ENCODE data around the gene AP4E1. TPM values are rescaled to one million over a fixed set of nuclear protein-coding genes. Genes with fewer than 3 reads are reported as not detected.
"Not testable (repeated sequence)": the region's sequence is repeated elsewhere in the genome, so short reads cannot be mapped to it uniquely, and the experiment has no call there.

Gene AP4E1
- polyA plus RNA-seq (2014; cell fraction: cytosol; rRNA removed), result 10.1 and 12.5 TPM in 2 replicates
- 4.0 and 4.2 TPM in 2 replicates for polyA plus RNA-seq (2014; cell fraction: nucleus; rRNA removed)

DNA sequence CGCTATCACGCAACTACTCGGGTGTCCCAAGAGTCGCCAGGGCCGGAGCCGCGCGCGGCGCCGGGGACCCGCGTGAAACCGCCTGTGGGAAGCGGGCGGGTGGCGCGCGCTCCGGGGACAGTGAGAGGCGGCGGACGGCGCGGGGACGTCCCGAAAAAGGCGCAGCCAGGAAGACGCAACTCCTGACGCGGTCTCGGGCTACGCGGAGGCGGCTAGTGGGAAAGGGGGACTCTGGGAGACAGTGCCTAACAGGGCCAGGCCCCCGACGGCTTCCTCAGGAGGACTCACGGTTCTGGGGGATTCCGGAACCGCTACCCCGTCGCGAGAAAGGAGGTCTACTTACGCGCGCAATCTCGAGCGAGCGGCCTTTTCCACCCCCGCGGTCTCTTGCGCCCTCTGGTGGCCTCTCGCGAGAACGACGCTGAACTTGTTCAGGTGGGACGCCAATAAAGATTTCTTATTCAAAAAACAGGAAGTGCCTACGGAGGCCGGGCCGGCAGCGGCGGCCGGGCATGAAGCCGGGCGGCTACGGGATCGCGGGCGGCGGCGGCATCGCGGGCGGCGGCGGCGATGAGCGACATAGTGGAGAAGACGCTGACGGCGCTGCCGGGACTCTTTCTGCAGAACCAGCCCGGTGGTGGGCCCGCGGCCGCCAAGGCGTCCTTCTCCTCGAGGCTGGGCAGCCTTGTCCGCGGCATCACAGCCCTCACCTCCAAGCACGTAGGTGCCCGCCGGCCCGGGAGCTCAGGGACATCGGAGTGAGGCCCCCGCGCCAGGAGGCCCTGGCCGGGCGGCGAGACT lies at the start of gene AP4E1:
Gene AP4E1 (plus strand): TSS at position 475 of the 801 bp plus-strand sequence. CDS start 96 bp downstream, at position 571.
- DNase-seq (ENCODE audit: low spot score), result peak; percentile 90

- no peak for DNase-seq (ENCODE audit: low spot score)
Observed at GRCh38 chr15:50860824-50861223, 47.7 kb upstream of the AP4E1 start.

DNA sequence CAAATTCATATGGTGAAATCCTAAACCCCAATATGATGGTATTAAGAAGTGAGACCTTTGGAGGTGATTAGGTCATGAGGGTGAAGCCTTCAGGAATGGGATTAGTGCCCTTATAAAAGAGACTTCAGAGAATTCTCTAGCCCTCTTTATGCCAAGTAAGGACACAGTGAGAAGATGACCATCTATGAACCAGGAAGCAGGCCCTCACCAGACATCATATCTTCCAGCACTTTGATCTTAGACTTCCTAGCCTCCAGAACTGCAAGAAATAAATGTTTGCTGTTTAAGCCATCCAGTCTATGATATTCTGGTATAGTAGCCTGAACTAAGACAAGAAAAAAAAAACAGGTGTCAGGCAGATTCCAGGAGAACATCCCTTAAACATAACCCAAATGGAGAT lies 45.9 kb upstream of the AP4E1 start:
- DNase-seq (ENCODE audit: low spot score), result no peak

DNA sequence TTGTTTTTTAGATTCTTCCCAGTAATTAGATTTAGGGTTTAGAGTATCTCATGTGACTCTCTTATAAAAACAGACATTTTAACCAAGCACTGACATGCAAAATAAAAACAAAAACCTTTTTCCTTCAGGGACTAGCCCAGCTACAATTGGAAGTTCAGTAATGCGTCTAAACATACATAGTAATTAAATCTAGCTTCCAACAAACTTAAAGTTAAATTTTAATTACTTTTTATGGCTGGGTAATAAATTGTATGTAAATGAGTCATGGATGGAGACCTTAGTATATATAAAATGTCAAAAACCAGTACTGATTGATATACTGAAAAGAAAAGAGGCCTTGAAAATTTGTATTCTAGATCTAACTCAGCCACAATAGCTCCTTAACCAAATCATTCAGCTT lies 43.6 kb upstream of the AP4E1 start:
- no peak for DNase-seq (ENCODE audit: low spot score)

- no peak for DNase-seq (ENCODE audit: low spot score)
Observed at GRCh38 chr15:50865515-50866353, 42.7 kb upstream of the AP4E1 start.

DNA sequence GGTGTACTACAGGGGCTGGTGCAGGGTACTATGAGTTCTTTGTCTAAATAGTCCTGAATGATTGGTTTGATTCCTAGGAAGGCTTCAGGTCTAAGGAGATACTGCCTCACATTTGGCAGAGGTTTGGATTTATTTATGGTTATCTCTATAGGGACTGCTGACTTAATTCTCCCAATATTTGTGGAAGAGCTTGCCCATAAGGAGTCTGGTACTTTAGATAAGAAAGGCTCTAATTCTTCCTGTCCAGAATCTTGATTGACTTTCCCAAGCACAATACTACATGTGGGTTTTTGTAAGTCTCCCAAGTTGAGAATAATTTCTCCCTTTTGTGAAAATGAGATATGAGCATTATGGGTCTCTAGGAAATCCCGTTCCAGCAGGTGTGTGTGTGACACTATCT lies 36.7 kb upstream of the AP4E1 start:
- no peak for DNase-seq (ENCODE audit: low spot score)

DNA sequence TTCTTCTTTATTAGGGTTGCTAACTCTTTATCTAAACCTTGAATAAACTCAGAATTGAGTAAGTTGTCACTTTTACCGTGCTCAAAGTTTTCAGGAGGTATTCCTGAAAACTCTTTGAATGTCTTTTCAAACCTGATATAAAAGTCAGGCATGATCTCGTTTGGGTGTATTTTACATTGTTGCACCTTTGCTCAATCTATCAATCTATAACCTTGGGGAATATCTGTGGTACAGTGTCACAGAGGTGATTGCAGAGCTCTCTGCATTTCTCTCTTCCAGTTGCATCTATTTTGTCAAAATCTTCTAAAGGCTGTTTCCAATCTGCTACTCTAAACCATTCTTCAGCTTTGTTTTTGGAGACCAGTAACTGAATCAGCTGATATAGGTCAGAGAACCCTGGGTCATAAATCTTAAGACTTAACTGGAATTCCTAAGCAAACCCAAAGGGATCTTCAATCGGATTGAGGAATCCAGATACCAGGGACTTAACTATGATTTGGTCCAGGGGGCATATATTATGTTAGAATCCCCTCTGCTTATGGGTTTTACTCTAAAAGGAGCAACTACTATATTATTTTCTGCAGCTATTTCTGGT lies 35.6 kb upstream of the AP4E1 start:
- DNase-seq (ENCODE audit: low spot score), result no peak

DNA sequence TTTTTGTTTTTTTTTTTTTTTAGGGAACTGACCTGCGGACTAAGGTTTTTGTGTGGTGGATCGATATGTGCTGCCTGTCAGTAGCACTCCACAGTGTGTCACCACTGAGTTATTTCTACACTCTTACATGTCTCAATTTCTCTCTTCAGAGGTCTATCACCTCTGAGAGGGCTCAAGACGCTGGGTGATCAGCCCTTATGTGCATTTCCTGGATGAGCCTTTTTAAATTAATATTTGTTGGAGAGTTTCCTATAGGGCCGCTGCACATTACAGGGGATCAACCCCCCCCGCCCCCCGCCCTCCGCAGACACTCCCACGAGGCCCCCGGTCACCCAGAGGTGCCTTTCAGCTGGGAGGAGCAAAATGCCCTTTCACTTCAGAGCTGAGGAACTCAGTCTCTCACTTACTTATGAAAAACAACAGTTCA lies 34.5 kb upstream of the AP4E1 start:
- DNase-seq (ENCODE audit: low spot score), result no peak

- not testable (repeated sequence) for DNase-seq (ENCODE audit: low spot score)
Observed at GRCh38 chr15:50875238-50875637, 33.2 kb upstream of the AP4E1 start.

DNA sequence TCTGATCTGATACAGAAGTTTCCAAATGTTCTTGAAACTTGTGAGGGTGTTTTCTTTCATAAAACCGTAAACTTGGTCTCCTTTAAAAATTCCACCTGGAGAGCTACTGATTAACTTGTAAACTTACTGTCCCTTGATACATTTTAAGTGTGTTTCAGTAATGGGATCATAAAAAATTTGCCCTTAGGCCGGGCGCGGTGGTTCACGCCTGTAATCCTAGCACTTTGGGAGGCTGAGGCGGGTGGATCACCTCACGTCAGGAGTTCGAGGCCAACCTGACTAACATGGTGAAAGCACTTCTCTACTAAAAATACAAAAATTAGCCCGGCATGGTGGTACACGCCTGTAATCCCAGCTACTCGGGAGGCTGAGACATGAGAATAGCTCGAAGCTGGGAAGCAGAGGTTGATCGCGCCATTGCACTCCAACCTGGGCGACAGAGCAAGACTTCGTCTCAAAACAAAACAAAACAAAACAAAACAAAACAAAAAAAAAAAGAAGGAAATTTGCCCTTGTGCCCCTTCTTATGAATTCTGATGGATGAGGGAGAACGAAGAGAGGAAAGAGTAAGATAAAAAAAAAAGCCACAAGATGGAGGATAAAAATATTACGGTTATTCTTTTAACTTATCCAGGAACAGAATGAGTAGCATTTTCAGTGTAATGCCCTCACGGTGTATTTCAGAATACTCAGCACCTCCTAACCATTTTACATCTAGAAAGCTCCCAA lies 32.1 kb upstream of the AP4E1 start:
- no peak for DNase-seq (ENCODE audit: low spot score)

- DNase-seq (ENCODE audit: low spot score), result peak; percentile 74
Observed at GRCh38 chr15:50876989-50877360, 31.5 kb upstream of the AP4E1 start.

DNA sequence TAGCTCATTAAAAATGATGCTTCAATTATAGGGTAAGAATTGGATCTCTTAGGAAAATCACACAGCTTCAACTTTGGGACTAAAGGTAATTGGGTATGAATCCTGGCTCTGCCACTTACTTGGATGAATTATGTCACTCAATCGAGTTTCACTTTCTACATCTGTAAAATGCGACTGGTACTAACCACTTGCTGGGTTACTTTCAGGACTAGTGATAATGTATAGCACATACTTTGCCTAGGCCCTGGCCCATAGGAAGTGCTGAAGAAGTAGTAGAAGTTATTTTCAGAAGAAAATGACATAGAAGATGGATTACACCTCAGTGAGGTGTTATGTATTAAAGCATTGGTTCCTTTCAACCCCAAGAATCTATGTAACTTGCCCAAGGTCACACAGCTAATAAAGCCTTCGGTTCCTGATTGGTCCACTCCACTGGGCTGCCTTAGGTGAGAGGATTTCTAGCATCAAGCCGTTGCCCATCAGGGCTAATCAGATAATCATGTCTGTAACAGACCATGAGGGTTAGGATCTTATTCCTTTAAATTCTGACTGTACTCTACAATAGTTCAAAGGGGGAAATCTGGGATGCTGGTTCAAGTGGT lies 29.4 kb upstream of the AP4E1 start:
- no peak for DNase-seq (ENCODE audit: low spot score)

GRCh38 chr15:50880206-50880605 lies 28.3 kb upstream of the AP4E1 start:
- no peak for DNase-seq (ENCODE audit: low spot score)

DNA sequence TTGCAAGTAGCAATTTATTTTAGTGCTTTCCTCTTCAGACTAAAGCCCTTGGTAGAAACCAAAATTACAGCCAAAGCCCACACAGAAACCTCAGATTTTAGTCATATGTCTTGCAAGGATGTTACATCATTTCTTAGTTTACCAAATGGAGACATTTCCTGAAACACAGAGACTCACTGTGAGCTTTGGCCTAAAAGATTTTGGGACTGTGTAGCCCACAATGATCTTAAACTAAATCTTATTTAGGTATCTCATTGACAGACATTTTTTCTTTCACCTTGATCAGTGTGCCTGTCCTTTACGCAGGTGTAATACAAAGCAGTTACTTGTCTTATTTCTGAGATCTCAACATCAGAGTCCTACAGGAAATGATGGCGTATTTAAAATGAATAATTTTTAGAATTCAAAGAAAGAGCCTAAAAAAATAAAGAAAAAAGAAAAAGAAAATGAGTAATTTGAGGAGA lies 27.8 kb upstream of the AP4E1 start:
- no peak for DNase-seq (ENCODE audit: low spot score)

DNA sequence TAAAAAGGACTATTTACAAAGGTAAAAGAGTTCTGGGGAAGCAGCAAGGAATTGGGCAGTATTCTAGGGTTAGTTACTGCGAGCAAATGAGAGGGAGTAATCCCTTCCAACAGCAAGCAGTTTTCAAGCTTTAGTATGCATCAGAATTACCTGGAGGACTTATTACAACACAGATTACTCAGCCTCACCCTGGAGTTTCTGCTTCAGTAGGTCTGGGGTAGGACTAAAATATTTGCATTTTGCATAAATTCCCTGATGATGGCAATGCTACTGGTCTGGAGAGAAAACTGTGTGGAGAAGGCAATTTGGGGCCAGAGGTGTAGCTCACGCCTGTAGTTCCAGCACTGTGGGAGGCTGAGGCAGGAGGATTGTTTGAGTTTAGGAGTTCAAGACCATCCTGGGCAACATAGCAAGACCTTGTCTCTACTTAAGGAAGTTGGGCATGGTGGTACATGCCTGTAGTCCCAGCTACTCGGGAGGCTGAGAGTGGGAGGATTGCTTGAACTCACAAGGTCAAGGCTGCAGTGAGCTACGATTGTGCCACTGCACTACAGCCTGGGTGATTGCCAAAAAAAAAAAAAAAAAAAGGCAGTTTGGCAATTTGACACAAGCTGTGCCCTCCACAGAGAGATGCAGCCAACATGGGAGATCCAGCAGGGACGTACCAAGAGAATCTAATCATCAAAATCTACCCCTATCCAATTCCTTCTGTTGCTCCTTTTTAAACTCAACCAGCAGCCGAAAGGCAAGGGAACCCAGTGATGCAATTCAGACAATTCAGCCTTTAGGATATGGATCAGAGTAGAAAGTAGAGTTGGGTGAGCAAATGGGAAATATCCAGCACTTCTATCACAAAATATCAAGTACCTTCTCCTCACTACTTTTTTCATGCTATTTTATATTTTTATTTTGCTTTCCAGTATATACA lies 27.1 kb upstream of the AP4E1 start:
- DNase-seq (ENCODE audit: low spot score), result no peak

- DNase-seq (ENCODE audit: low spot score), result no peak
Observed at GRCh38 chr15:50883903-50884302, 24.6 kb upstream of the AP4E1 start.

GRCh38 chr15:50884540-50884939 lies 23.9 kb upstream of the AP4E1 start:
- no peak for DNase-seq (ENCODE audit: low spot score)

GRCh38 chr15:50886139-50886467 lies 22.4 kb upstream of the AP4E1 start:
- DNase-seq (ENCODE audit: low spot score), result no peak

GRCh38 chr15:50886611-50887345 lies 21.7 kb upstream of the AP4E1 start:
- DNase-seq (ENCODE audit: low spot score), result no peak

All from SK-N-DZ (cell line).